HUES6 (cell line): ENCODE results near the gene FAM216B.

Experiments
- H3K27ac ChIP-seq: 2 replicates; pipeline ENCODE4 v1.7.0; 2013; ENCODE audit warnings: low read depth, mild to moderate bottlenecking, low read length, inconsistent platforms
- H3K27me3 ChIP-seq: 2 replicates; pipeline ENCODE4 v1.6.1; 2013; ENCODE audit warnings: low read length; ENCODE audit not compliant: control insufficient read depth, insufficient read depth
- H3K36me3 ChIP-seq: 2 replicates; pipeline ENCODE4 v1.6.1; 2013; ENCODE audit warnings: low read length; ENCODE audit not compliant: control insufficient read depth, insufficient read depth
- H3K4me1 ChIP-seq: 2 replicates; pipeline ENCODE4 v1.6.1; 2013; ENCODE audit warnings: low read length; ENCODE audit not compliant: control insufficient read depth, insufficient read depth
- H3K4me3 ChIP-seq: 2 replicates; pipeline ENCODE4 v1.5.1; 2013; ENCODE audit warnings: low read depth, low read length
- H3K9ac ChIP-seq: one replicate; pipeline ENCODE4 v1.6.1; 2013; ENCODE audit warnings: mild to moderate bottlenecking, low read length
- H3K9me3 ChIP-seq: 2 replicates; pipeline ENCODE4 v1.6.1; 2013; ENCODE audit warnings: low read depth, low read length; ENCODE audit not compliant: control insufficient read depth, insufficient read depth

The FAM216B gene

DNA sequence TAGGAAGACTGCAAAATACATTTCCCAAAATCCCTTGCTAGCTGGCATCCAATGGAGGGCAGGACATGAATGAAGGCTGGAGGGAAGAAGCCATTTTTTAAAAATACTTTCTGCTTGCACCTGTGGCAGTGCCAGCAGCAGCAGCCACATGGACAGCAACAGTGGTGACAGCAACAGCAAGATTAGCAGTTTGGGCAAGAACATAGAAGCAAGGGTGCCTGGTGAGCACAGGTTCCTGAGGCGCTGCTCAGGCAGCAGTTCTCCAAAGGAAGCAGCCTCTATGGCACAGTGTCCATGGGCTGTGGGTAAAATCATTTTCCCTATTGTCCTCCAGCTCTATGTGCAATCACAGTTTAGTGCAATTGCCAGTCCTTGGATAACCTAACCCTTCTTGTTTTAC, 1.3 kb upstream of the FAM216B start:
- H3K9ac ChIP-seq, result no peak overlapping the region
- H3K27ac ChIP-seq, result no peak overlapping the region
- H3K4me3 ChIP-seq, result no peak overlapping the region
- no peaks in the 10 kb centered on the region for H3K36me3 ChIP-seq
- no peaks in the 10 kb centered on the region for H3K4me1 ChIP-seq
- no peaks in the 10 kb centered on the region for H3K27me3 ChIP-seq
- H3K9me3 ChIP-seq, result peaks cover 4% of the 10 kb centered on the region; the same call in 1 of the 2 replicates

DNA sequence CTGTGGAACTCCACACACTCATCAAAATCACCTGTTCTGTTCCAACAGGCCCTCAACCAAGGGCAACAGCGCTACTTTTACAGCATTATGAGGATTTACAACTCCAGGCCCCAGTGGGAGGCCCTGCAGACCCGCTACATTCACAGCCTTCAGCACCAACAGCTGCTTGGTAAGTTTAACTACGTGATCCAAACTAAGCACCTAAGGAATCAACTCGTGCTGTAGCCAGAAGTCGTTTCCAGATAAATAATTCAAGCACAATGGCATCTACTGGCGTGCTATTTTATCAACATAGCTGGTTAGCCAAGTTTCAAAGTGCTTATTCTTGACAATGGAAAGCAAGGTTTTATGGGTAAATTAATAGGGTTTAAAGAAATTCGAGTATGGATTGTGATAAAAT, 5.3 kb downstream of the FAM216B start:
- no peak overlapping the region for H3K4me3 ChIP-seq
- no peaks in the 10 kb centered on the region for H3K27me3 ChIP-seq
- H3K27ac ChIP-seq, result no peak overlapping the region
- H3K9ac ChIP-seq, result no peak overlapping the region
- peaks cover 3% of the 10 kb centered on the region; the same call in 1 of the 2 replicates for H3K4me1 ChIP-seq
- no peaks in the 10 kb centered on the region for H3K36me3 ChIP-seq
- no peaks in the 10 kb centered on the region for H3K9me3 ChIP-seq

- H3K27me3 ChIP-seq, result no peaks in the 10 kb centered on the region
- no peak overlapping the region for H3K27ac ChIP-seq
- peaks cover 3% of the 10 kb centered on the region; the same call in 1 of the 2 replicates for H3K4me1 ChIP-seq
- peaks cover 3% of the 10 kb centered on the region for H3K9me3 ChIP-seq
- no peaks in the 10 kb centered on the region; the same call in 1 of the 2 replicates for H3K36me3 ChIP-seq
- no peak overlapping the region for H3K9ac ChIP-seq
- H3K4me3 ChIP-seq, result no peak overlapping the region
Measured at GRCh38 chr13:42788601-42789000, 7.2 kb downstream of the FAM216B start.

GRCh38 chr13:42792154-42792553, 10.8 kb downstream of the FAM216B start:
- no peak overlapping the region for H3K4me3 ChIP-seq
- H3K4me1 ChIP-seq, result peaks cover 11% of the 10 kb centered on the region; the same call in 1 of the 2 replicates
- H3K27ac ChIP-seq, result no peak overlapping the region
- peaks cover 3% of the 10 kb centered on the region for H3K9me3 ChIP-seq
- no peaks in the 10 kb centered on the region; the same call in 1 of the 2 replicates for H3K36me3 ChIP-seq
- H3K9ac ChIP-seq, result no peak overlapping the region
- no peaks in the 10 kb centered on the region for H3K27me3 ChIP-seq

DNA sequence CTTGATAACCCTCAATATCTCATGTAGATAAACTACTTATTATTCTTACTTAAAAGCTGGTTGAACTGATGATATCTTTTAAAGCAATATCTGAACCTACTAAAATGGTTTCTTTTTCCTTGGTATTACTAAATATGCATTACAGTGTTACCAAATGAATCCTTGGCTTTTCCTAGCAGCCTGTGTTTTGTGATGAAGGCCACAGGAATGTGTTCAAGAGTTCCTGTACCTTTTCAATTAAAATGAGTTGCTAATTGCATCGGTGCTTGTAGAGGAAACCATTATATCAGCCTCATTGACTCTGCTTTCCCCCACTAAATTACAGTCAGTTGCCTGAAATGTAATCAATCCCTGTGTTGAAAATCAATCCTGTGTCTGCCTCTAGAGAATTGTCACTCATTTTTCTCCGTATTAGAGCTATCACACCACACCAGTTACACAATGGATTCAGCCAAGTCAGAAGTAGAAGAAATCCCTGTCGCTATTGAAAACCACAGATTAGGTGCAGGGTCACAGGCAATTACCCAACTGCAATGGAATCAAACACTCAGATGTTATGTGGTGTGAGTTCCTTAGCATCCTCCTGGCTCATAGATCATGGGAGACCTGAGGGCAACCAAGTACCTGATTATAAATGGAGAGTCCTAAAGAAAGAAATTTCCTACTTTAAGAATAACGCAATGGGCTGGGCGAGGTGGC, 13.3 kb downstream of the FAM216B start:
- Histone ChIP-seq H3K9ac (no peak overlapping the region), H3K4me1 (peaks cover 12% of the 10 kb centered on the region; the same call in 1 of the 2 replicates), H3K27me3 (no peaks in the 10 kb centered on the region), H3K36me3 (no peaks in the 10 kb centered on the region; the same call in 1 of the 2 replicates), H3K9me3 (peaks cover 3% of the 10 kb centered on the region), H3K27ac (no peak overlapping the region), H3K4me3 (no peak overlapping the region)

GRCh38 chr13:42795666-42796065, 14.3 kb downstream of the FAM216B start:
- H3K36me3 ChIP-seq, result no peaks in the 10 kb centered on the region; the same call in 1 of the 2 replicates
- H3K4me1 ChIP-seq, result peaks cover 12% of the 10 kb centered on the region; the same call in 1 of the 2 replicates

GRCh38 chr13:42796747-42797356, 15.5 kb downstream of the FAM216B start:
- no peaks in the 10 kb centered on the region; the same call in 1 of the 2 replicates for H3K36me3 ChIP-seq
- no peaks in the 10 kb centered on the region for H3K27me3 ChIP-seq
- H3K9ac ChIP-seq, result no peak overlapping the region
- H3K4me1 ChIP-seq, result peaks cover 12% of the 10 kb centered on the region; the same call in 1 of the 2 replicates
- peaks cover 3% of the 10 kb centered on the region for H3K9me3 ChIP-seq
- no peak overlapping the region for H3K4me3 ChIP-seq
- no peak overlapping the region for H3K27ac ChIP-seq

More at GRCh38 chr13:42795666-42796065, 14.3 kb downstream of the FAM216B start:
- Histone ChIP-seq H3K4me3 (no peak overlapping the region), H3K9ac (no peak overlapping the region), H3K27me3 (no peaks in the 10 kb centered on the region), H3K27ac (no peak overlapping the region), H3K9me3 (peaks cover 3% of the 10 kb centered on the region)

- Histone ChIP-seq H3K4me3 (no peak overlapping the region), H3K27ac (no peak overlapping the region), H3K9ac (no peak overlapping the region), H3K4me1 (peaks cover 12% of the 10 kb centered on the region; the same call in 1 of the 2 replicates), H3K27me3 (no peaks in the 10 kb centered on the region), H3K36me3 (no peaks in the 10 kb centered on the region; the same call in 1 of the 2 replicates), H3K9me3 (peaks cover 3% of the 10 kb centered on the region)
Measured at GRCh38 chr13:42798118-42798517, 16.7 kb downstream of the FAM216B start.

- Histone ChIP-seq H3K4me1 (peaks cover 13% of the 10 kb centered on the region; the same call in 1 of the 2 replicates), H3K27ac (no peak overlapping the region), H3K36me3 (no peaks in the 10 kb centered on the region), H3K9me3 (no peaks in the 10 kb centered on the region), H3K27me3 (no peaks in the 10 kb centered on the region), H3K4me3 (no peak overlapping the region), H3K9ac (no peak overlapping the region)
Measured at GRCh38 chr13:42800109-42800643, 18.8 kb downstream of the FAM216B start.

DNA sequence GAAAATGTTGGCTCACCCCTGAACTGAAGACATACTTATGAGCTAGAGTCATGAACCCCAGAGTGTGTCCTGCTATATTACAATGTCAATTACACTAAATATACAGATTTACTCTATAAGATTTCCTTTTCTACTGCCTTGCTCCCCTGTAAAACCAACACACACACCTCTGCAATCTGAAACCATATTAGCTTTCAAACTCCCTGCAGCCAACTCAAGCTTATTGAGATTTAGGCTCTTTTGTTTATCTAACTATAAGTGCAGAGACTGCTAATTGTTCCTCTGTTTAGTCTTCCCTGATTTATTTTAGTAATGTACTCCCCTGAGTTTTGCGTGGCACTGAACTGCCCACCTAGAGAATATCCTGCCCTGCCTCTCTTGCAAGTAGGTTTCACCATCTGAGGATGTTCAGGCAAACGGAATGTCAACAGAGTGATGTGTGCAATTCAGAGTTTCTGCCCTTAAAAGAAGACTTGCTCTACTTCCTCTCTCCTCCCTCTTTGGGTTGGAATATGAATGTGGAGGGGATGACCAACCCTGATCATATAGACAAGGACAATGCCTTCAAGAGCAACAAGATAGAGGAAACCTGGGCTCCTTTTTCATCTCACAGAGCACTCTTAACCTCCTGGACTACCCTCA, 22.3 kb downstream of the FAM216B start:
- Histone ChIP-seq H3K27ac (no peak overlapping the region), H3K4me3 (no peak overlapping the region), H3K27me3 (no peaks in the 10 kb centered on the region), H3K9me3 (no peaks in the 10 kb centered on the region), H3K4me1 (peaks cover 14% of the 10 kb centered on the region), H3K9ac (no peak overlapping the region), H3K36me3 (no peaks in the 10 kb centered on the region)
